ENCODE results near the gene PAWR. TPM values are rescaled to one million over a fixed set of nuclear protein-coding genes. Genes with fewer than 3 reads are reported as not detected.

The PAWR gene
- total and polyA plus RNA-seq, 2 of the 13 experiments (the other 11 are each of a cell fraction or from before 2014, with no cell fraction given), result 29.1 to 36.1 TPM

DNA sequence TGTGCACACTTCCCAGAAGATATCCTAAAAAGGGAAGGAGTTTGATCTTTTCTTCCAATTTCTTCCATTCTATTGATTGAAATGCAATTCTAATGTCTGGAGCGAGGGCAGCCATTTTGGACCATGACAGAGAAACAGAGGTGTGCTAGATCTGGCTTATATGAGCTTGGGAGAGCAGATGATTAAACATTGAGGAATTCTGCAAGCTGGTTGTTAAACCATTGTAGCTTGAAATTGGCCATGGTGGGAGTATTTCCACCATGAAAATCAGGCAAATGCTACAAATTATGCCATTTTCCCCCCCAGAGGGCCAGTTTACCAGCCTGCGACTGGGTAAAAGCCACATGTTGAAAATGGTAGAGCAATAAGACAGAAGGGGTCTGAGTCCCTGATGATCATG, 155.0 kb downstream of the PAWR start:
- in situ Hi-C loops (cut with HindIII; ENCODE audit: extremely low pct_ligation_motif_present, low pct_unique_long_range_greater_than_20kb) (no loop called here), intact Hi-C loops (cut with micrococcal nuclease; ENCODE audit: unreplicated experiment) (no loop called here)
- Histone ChIP-seq H3K9ac (ENCODE audit: insufficient read depth, low read depth, low read length) (no peak overlapping the region), H3K27me3 (ENCODE audit: control insufficient read depth in 1 of 2, insufficient read depth in 2 of 2, low read length in 2 of 2) (no peaks in the 10 kb centered on the region), H4K20me1 (ENCODE audit: insufficient read depth, low read length) (no peaks in the 10 kb centered on the region), H3K4me3 (replicated peaks in 1 of 3; ENCODE audit: insufficient read depth in 1 of 3, low read depth in 2 of 3, low read length in 3 of 3) (no peak overlapping the region), H3K79me2 (ENCODE audit: insufficient read depth, low read length) (no peaks in the 10 kb centered on the region), H3K36me3 (replicated peaks in 1 of 2; ENCODE audit: control insufficient read depth in 1 of 2, insufficient read depth in 2 of 2, low read length in 2 of 2) (no peaks in the 10 kb centered on the region), H3K9me3 (ENCODE audit: low read length) (no peaks in the 10 kb centered on the region), H3K4me1 (ENCODE audit: insufficient read depth, low read length) (peaks cover 42% of the 10 kb centered on the region), H3K27ac (ENCODE audit: extremely low read length, insufficient read depth, low read length) (no peak overlapping the region), H2AFZ (ENCODE audit: low read length) (no peak overlapping the region), H3K4me2 (ENCODE audit: low read depth, low read length) (no peak overlapping the region)
- DNase-seq (ENCODE audit: low spot score) (no peak), ATAC-seq (no peak), FAIRE-seq (no peak)
- TF ChIP-seq ZNF674 (CRISPR knock-in tag; IDR thresholded peaks at IDR 0.05; ENCODE audit: low read depth) (no peak), NR2F6 (IDR thresholded peaks at IDR 0.05) (no peak), NR2F6 (CRISPR knock-in tag; IDR thresholded peaks at IDR 0.05) (no peak), ZNF30 (CRISPR knock-in tag; IDR thresholded peaks at IDR 0.05) (no peak), KMT2A (CRISPR knock-in tag; IDR thresholded peaks at IDR 0.05) (no peak), ZNF33A (CRISPR knock-in tag; IDR thresholded peaks at IDR 0.05; ENCODE audit: borderline replicate concordance) (no peak), ZNF101 (CRISPR knock-in tag; IDR thresholded peaks at IDR 0.05; ENCODE audit: borderline replicate concordance, low read depth) (no peak), MXI1 (IDR thresholded peaks at IDR 0.05; ENCODE audit: borderline replicate concordance, low read depth, low read length) (no peak), CCDC6 (CRISPR knock-in tag; IDR thresholded peaks at IDR 0.05) (no peak), ZNF737 (CRISPR knock-in tag; IDR thresholded peaks at IDR 0.05; ENCODE audit: borderline replicate concordance) (no peak), MLX (CRISPR knock-in tag; IDR thresholded peaks at IDR 0.05) (no peak), ZNF557 (CRISPR knock-in tag; IDR thresholded peaks at IDR 0.05) (no peak), SP2 (CRISPR knock-in tag; IDR thresholded peaks at IDR 0.05) (no peak), NR3C1 (CRISPR knock-in tag; IDR thresholded peaks at IDR 0.05) (no peak), KMT2B (CRISPR knock-in tag; IDR thresholded peaks at IDR 0.05) (no peak)
- TF ChIP-seq, protein P1, sequence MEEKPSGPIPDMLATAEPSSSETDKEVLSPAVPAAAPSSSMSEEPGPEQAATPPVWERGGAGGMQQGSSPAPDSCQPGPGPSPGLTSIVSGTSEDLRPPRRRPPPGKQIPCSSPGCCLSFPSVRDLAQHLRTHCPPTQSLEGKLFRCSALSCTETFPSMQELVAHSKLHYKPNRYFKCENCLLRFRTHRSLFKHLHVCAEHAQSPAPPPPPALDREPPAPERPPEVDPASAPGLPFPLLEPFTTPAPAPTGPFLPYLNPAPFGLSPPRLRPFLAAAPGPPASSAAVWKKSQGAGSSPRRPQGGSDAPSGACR (CRISPR knock-in tag; IDR thresholded peaks at IDR 0.05), result no peak
- CTCF ChIA-PET (ENCODE audit: low intra/inter-chr PET ratio, low total read pairs), result no interaction called here
- 100% methylated on average over 2 of the region's 2 CpGs for WGBS (ENCODE audit: low lambda C conversion rate)
- BruUV-seq (replicated peaks), result no TSS peak
- POLR2A ChIA-PET, result no interaction called here

Other genes with a start within 250 kb of the PAWR start
- 38.1 and 50.0 TPM in 2 replicates for gene PPP1R12A, start 244.1 kb upstream of the PAWR start, total RNA-seq (2016; rRNA removed; fragmentation: Illumina TruSeq; extraction: Trizol)
- 15.2 and 23.8 TPM in 2 replicates for gene PPP1R12A, start 244.1 kb upstream of the PAWR start, polyA plus RNA-seq (2011; rRNA removed)